Measurements from ENCODE around the gene COX7A2L. TPM values are rescaled to one million over a fixed set of nuclear protein-coding genes. Genes with fewer than 3 reads are reported as not detected.

COX7A2L gene
- total and polyA plus RNA-seq, 2 of the 8 experiments (the other 6 are each of a cell fraction or from before 2014, with no cell fraction given): 85.6 to 114 TPM

GRCh38 chr2:42363413-42363812, 2.4 kb upstream of the COX7A2L start:
- Histone ChIP-seq H3K27me3 (replicated peaks in 1 of 4; ENCODE audit: control insufficient read depth in 3 of 4, extremely low read depth in 1 of 4, insufficient read depth in 3 of 4, low read length in 3 of 4) (no peaks in the 10 kb centered on the region), H2BK5ac (ENCODE audit: low read depth, low read length) (no peak overlapping the region), H3K4me3 (ENCODE audit: extremely low read depth in 1 of 4, insufficient read depth in 2 of 4, low read depth in 3 of 4, low read length in 4 of 4) (no peak overlapping the region), H2BK20ac (ENCODE audit: low read length) (no peak overlapping the region), H4K5ac (ENCODE audit: insufficient read length, low read depth, low read length) (no peak overlapping the region), H3K56ac (replicated peaks; ENCODE audit: insufficient read length, low read depth, low read length) (no peak overlapping the region), H3K79me2 (ENCODE audit: control insufficient read depth in 1 of 2, insufficient read depth in 2 of 2, low read length in 2 of 2) (peaks cover 16 to 25% of the 10 kb centered on the region in 2 experiments), H3K9ac (replicated peaks in 1 of 4; ENCODE audit: extremely low read depth in 1 of 4, low read depth in 3 of 4, low read length in 3 of 4) (no peak overlapping the region), H3K23ac (ENCODE audit: insufficient read length) (no peak overlapping the region), H3K18ac (ENCODE audit: extremely low read depth, low read length) (no peak overlapping the region), H3K4me2 (ENCODE audit: insufficient read depth in 1 of 2, low read depth in 2 of 2, low read length in 2 of 2) (no peak overlapping the region), H3K27ac (ENCODE audit: low read depth, low read length) (no peak overlapping the region), H2BK15ac (ENCODE audit: low read length) (no peak overlapping the region), H4K91ac (replicated peaks; ENCODE audit: insufficient read length, low read length) (no peak overlapping the region), H3K9me3 (ENCODE audit: insufficient read depth in 2 of 2, low read depth in 1 of 2, low read length in 1 of 2) (no peaks in the 10 kb centered on the region), H3K79me1 (ENCODE audit: low read depth, low read length) (no peaks in the 10 kb centered on the region; the same call in 1 of the 2 replicates), H4K8ac (ENCODE audit: extremely low read depth, insufficient read depth, low read length) (no peak overlapping the region), H3K14ac (ENCODE audit: insufficient read length) (no peak overlapping the region), H3K36me3 (ENCODE audit: control insufficient read depth in 2 of 4, insufficient read depth in 4 of 4, low read length in 3 of 4) (no peaks in the 10 kb centered on the region), H4K20me1 (replicated peaks in 1 of 2; ENCODE audit: control insufficient read depth in 1 of 2, insufficient read depth in 2 of 2, low read length in 2 of 2) (peaks cover 0 to 11% of the 10 kb centered on the region in 2 experiments), H2AK5ac (ENCODE audit: low read depth, low read length) (no peak overlapping the region), H2AFZ (ENCODE audit: low read length) (no peak overlapping the region), H3K23me2 (ENCODE audit: low read depth, low read length) (peaks cover 6% of the 10 kb centered on the region), H3K4me1 (replicated peaks in 1 of 4; ENCODE audit: control insufficient read depth in 3 of 4, insufficient read depth in 4 of 4, low read length in 3 of 4) (peaks cover 0 to 6% (median 2%) of the 10 kb centered on the region in 4 experiments; a peak in 3 of 7 replicates), H2BK12ac (ENCODE audit: low read depth, low read length) (no peak overlapping the region), H2BK120ac (replicated peaks; ENCODE audit: low read depth, low read length) (no peak overlapping the region), H3K4ac (replicated peaks; ENCODE audit: insufficient read length, low read depth, low read length) (no peak overlapping the region)
- ChIA-PET CTCF (ENCODE audit: partially characterized antibody) (interaction anchor here (0.7 to 1.7 kb wide), 2 partner anchors 9 to 188 kb away, joined by 3 to 7 read pairs; no protein-coding TSS in a partner anchor), POLR2A (ENCODE audit: partially characterized antibody) (no interaction called here)
- DNase-seq (ENCODE audit: low read depth in 1 of 2, low spot score in 2 of 2) (no peak), FAIRE-seq (no peak)
- 93% methylated on average over 3 of the region's 3 CpGs; no CpG with 5 or more reads in 1 of the 2 experiments for WGBS, 2 experiments (ENCODE audit: extremely low coverage in 1 of 2, insufficient coverage in 1 of 2, insufficient read length in 1 of 2, insufficient replicate concordance in 2 of 2, low coverage in 1 of 2, low lambda C conversion rate in 2 of 2, missing lambda C conversion rate in 1 of 2)
- TF ChIP-seq CTBP2 (IDR thresholded peaks at IDR 0.05; ENCODE audit: borderline replicate concordance, insufficient read depth, insufficient read length, low read length) (no peak), CBX5 (IDR thresholded peaks at IDR 0.05; ENCODE audit: low read depth, low read length) (no peak), RNF2 (IDR thresholded peaks at IDR 0.05; ENCODE audit: borderline replicate concordance, low read depth, low read length, missing control alignments, poor library complexity, severe bottlenecking) (no peak), TBP (IDR thresholded peaks at IDR 0.05; ENCODE audit: low read depth, low read length) (no peak), NANOG (IDR thresholded peaks at IDR 0.05; ENCODE audit: insufficient read depth, low read depth, low read length, poor library complexity, severe bottlenecking) (no peak), KDM1A (IDR thresholded peaks at IDR 0.05; ENCODE audit: borderline replicate concordance, low read length) (no peak), HDAC2 (IDR thresholded peaks at IDR 0.05; ENCODE audit: borderline replicate concordance in 1 of 2, low read depth in 2 of 2, low read length in 2 of 2) (no peak), GTF2F1 (IDR thresholded peaks at IDR 0.05; ENCODE audit: borderline replicate concordance, low read depth, low read length) (no peak)

Data from H1 (cell line).